Mucosa of gallbladder (tissue), 1 donor: Measurements from ENCODE around the gene BTN2A1. TPM values are rescaled to one million over a fixed set of nuclear protein-coding genes. Genes with fewer than 3 reads are reported as not detected.
A peak's percentile ranks its signal among the peaks of the same experiment; 100 is the strongest.
"Not testable (repeated sequence)": the region's sequence is repeated elsewhere in the genome, so short reads cannot be mapped to it uniquely, and the experiment has no call there.

Source experiments
- DNase-seq: peaks from one replicate; pipeline ENCODE4 v3.0.0-alpha.2; 2020; ENCODE audit warnings: low spot score
- total RNA-seq: library from RNA; stranded (reverse); gene quantifications from one replicate; pipeline ENCODE4 v1.2.1, GENCODE V29; 2021
- donor health status: DM: no; HTN: no; CAD: no.

BTN2A1 gene
- total RNA-seq, 1 donor from 2014 or later = 23.4 TPM

GRCh38 chr6:26493258-26493657, 35.5 kb downstream of the BTN2A1 start:
- DNase-seq = no peak

- DNase-seq = no peak
Measured at GRCh38 chr6:26494117-26494516, 36.4 kb downstream of the BTN2A1 start.

GRCh38 chr6:26495281-26495680, 37.5 kb downstream of the BTN2A1 start:
- DNase-seq = no peak

DNA sequence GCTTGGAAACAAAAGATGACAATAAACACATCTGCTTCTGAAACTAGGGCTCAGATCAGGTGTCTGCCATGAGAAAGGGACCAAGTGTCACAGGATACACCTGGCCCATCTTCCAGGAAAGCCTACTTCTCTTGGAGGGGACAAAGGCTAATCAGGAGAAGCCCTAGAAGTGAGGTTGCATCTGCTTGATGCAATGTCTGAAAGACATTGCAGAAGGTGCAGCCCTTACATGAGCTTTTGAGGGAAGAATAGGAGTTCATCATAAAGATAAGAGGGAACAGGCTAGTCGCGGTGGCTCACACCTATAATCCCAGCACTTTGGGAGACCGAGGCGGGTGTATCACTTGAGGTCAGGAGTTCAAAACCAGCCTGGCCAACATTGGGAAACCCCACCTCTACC, 39.9 kb downstream of the BTN2A1 start:
- DNase-seq = no peak

DNA sequence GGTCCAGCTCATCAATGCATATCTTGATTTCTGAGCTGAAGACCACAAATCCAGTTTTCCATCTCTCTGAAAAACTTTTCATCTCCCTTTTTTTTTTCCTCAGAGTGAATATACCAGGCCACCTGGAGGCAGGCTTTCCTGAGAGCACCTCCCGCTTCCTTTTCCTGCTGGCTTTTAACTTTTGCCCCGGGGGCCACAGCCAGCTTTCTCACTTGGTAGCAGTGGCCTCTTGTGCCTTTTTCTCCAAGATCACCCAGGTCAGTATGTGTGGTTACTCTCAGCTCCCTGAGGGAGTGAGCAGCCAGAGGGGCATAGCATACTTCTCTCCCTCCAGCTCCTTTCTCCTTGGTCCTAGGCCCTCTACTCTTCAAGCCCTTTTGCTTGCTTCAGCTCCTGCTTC, 42.3 kb downstream of the BTN2A1 start, which contains the start of gene BTN1A1:
TSS of gene BTN1A1 (plus strand) at position 202 of the 400 bp plus-strand sequence. CDS start 984 bp downstream, outside the sequence.
- DNase-seq = no peak

GRCh38 chr6:26501482-26501986, 43.8 kb downstream of the BTN2A1 start:
- DNase-seq = peak; percentile 21

- DNase-seq = no peak
Measured at GRCh38 chr6:26502165-26502564, 44.4 kb downstream of the BTN2A1 start.

GRCh38 chr6:26502626-26503025, 44.9 kb downstream of the BTN2A1 start:
- DNase-seq = no peak

DNA sequence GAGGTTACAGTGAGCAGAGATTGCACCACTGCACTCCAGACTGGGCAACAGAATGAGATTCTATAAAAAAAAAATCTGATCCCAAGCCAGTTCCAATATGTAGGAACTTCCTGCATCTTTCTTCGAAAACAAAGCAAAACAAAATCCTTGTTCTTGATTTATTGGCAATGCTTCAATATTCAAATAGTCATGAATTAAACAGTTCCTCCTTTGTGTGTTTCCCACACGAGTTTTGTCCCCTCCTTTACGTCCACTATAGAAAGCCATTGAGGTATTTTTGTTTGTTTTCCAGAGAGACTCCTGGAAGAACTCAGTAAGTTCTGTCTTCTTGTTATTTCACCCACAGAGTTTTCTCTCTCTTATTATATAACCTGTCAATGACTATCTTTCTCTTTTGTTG, 49.9 kb downstream of the BTN2A1 start:
- no peak for DNase-seq

DNA sequence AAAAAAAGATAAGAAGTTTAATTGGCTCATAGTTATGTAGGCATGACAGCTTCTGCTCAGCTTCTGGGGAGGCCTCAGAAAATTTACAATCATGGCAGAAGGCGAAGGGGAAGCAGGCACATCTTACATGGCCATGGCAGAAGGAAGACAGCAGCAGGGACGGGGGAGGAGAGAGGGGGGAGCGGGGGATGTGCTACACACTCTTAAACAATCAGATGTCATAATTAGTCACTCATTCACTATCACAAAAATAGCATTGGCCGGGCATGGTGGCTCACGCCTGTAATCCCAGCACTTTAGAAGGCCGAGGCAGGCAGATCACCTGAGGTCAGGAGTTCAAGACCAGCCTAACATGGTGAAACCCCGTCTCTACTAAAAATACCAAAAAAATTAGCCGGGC, 53.3 kb downstream of the BTN2A1 start:
- DNase-seq = not testable (repeated sequence)

DNA sequence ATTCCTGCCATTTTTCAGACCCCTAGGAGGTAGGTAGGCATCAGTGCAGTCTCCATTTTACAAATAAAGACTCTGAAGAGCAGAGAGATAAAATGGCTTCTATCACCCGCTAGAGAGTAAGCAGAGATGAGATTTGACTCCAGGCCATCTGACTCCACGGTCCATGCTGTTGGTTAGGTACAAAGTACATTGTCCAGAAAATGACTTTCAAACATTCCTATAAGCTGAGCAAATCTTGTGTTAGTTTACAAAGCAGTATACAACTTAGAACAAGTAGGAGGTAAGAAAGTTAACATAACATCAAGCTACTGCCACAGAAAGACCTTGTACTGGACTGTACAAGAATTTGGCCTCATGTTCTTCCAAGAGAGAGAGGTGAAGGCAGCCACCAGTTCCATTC, 57.2 kb downstream of the BTN2A1 start:
- DNase-seq = no peak

- no peak for DNase-seq
Measured at GRCh38 chr6:26516481-26517427, 59.0 kb downstream of the BTN2A1 start.

Other genes with a start within 250 kb of the BTN2A1 start
- gene BTN3A2, start 92.8 kb upstream of the BTN2A1 start, total RNA-seq = 53.1 TPM
- gene BTN2A2, start 74.8 kb upstream of the BTN2A1 start, total RNA-seq = 10.0 TPM
- gene BTN3A1, start 55.7 kb upstream of the BTN2A1 start, total RNA-seq = 32.1 TPM
- 32.1 TPM for gene BTN3A3, start 17.5 kb upstream of the BTN2A1 start, total RNA-seq
- not detected for gene BTN1A1, start 42.3 kb downstream of the BTN2A1 start, total RNA-seq
- 55.8 TPM for gene HMGN4, start 80.4 kb downstream of the BTN2A1 start, total RNA-seq
- 11.6 TPM for gene ABT1, start 139.0 kb downstream of the BTN2A1 start, total RNA-seq
- gene ZNF322, start 201.8 kb downstream of the BTN2A1 start, total RNA-seq = 31.8 TPM